ENCODE data around the gene SERPINB10. TPM values are rescaled to one million over a fixed set of nuclear protein-coding genes. Genes with fewer than 3 reads are reported as not detected.
A peak's percentile ranks its signal among the peaks of the same experiment; 100 is the strongest.
"Not testable (repeated sequence)": the region's sequence is repeated elsewhere in the genome, so short reads cannot be mapped to it uniquely, and the experiment has no call there.

Gene SERPINB10
- total RNA-seq, 1 donor from 2014 or later = not detected

- Histone ChIP-seq H3K4me1 (peaks cover 11% of the 10 kb centered on the region), H3K36me3 (no peaks in the 10 kb centered on the region), H3K9me3 (no peaks in the 10 kb centered on the region), H3K27ac (no peak overlapping the region), H3K27me3 (peaks cover 7% of the 10 kb centered on the region), H3K4me3 (peak overlapping the region; percentile 47)
- DNase-seq (peak; percentile 92), ATAC-seq (peak; percentile 100)
- peak; percentile 68 for TF ChIP-seq CTCF (IDR thresholded peaks at IDR 0.05)
- intact Hi-C loops (cut with DNase I) = no loop called here
Measured at GRCh38 chr18:63936156-63936931, 28.6 kb downstream of the SERPINB10 start.

- Histone ChIP-seq H3K27ac (no peak overlapping the region), H3K36me3 (no peaks in the 10 kb centered on the region)
Measured at GRCh38 chr18:63936932-63937393, 29.2 kb downstream of the SERPINB10 start.

GRCh38 chr18:63940008-63940407, 32.2 kb downstream of the SERPINB10 start:
- ATAC-seq (no peak), DNase-seq (no peak)
- intact Hi-C loops (cut with DNase I) = no loop called here
- Histone ChIP-seq H3K4me3 (no peak overlapping the region), H3K27me3 (peaks cover 7% of the 10 kb centered on the region), H3K9me3 (no peaks in the 10 kb centered on the region), H3K4me1 (peaks cover 11% of the 10 kb centered on the region), H3K36me3 (no peaks in the 10 kb centered on the region), H3K27ac (no peak overlapping the region)
- no peak for TF ChIP-seq CTCF (IDR thresholded peaks at IDR 0.05)

More at GRCh38 chr18:63936932-63937393, 29.2 kb downstream of the SERPINB10 start:
- Histone ChIP-seq H3K4me3 (peak overlapping the region; percentile 47), H3K4me1 (peaks cover 11% of the 10 kb centered on the region), H3K27me3 (peaks cover 7% of the 10 kb centered on the region), H3K9me3 (no peaks in the 10 kb centered on the region)
- no peak for TF ChIP-seq CTCF (IDR thresholded peaks at IDR 0.05)
- DNase-seq = no peak
- intact Hi-C loops (cut with DNase I) = no loop called here
- no peak for ATAC-seq

GRCh38 chr18:63940543-63941050, 32.8 kb downstream of the SERPINB10 start:
- H3K9me3 ChIP-seq; H3K27ac ChIP-seq; ATAC-seq; H3K4me3 ChIP-seq; H3K27me3 ChIP-seq; H3K36me3 ChIP-seq; DNase-seq; intact Hi-C loops (cut with DNase I): not testable (repeated sequence)
- H3K4me1 ChIP-seq = peaks cover 11% of the 10 kb centered on the region

- no peak overlapping the region for H3K27ac ChIP-seq
- peaks cover 7% of the 10 kb centered on the region for H3K27me3 ChIP-seq
- no peak overlapping the region for H3K4me3 ChIP-seq
- no peaks in the 10 kb centered on the region for H3K9me3 ChIP-seq
- DNase-seq (no peak), ATAC-seq (no peak)
- no peak for TF ChIP-seq CTCF (IDR thresholded peaks at IDR 0.05)
- intact Hi-C loops (cut with DNase I) = no loop called here
- no peaks in the 10 kb centered on the region for H3K4me1 ChIP-seq
- no peaks in the 10 kb centered on the region for H3K36me3 ChIP-seq
Measured at GRCh38 chr18:63947051-63947790, 39.5 kb downstream of the SERPINB10 start.

All from upper lobe of right lung (tissue), 1 donor.